Ascending aorta (tissue), 2 donors: ENCODE measurements around the gene FAM193B. TPM values are rescaled to one million over a fixed set of nuclear protein-coding genes. Genes with fewer than 3 reads are reported as not detected.

Source experiments
- DNase-seq, 2 donors: peaks; one replicate each; pipeline ENCODE4 v3.0.0-alpha.2; 2019; ENCODE audit warnings: low spot score in 2 of 2
- H3K27ac ChIP-seq, 2 donors: fragments of 200-600 bp; sonication (generic); one replicate each; pipeline ENCODE4 v1.5.1; 2016 to 2017; ENCODE audit warnings: mild to moderate bottlenecking in 1 of 2
- H3K27me3 ChIP-seq: fragments of 200-600 bp; sonication (generic); one replicate; pipeline ENCODE4 v1.5.1; 2017
- H3K36me3 ChIP-seq, 2 donors: fragments of 200-600 bp; sonication (generic); one replicate each; pipeline ENCODE4 v1.5.1; 2016
- H3K4me1 ChIP-seq, 2 donors: fragments of 200-600 bp; sonication (generic); one replicate each; pipeline ENCODE4 v1.5.1; 2016 to 2017; ENCODE audit warnings: mild to moderate bottlenecking in 1 of 2
- H3K4me3 ChIP-seq, 2 donors: fragments of 200-600 bp; sonication (generic); one replicate each; pipeline ENCODE4 v1.5.1; 2016 to 2017; ENCODE audit warnings: mild to moderate bottlenecking in 1 of 2
- H3K9me3 ChIP-seq, 2 donors: fragments of 200-600 bp; sonication (generic); one replicate each; pipeline ENCODE4 v1.5.1; 2016
- CTCF ChIP-seq, 3 experiments: fragments of 200-600 bp in 2 of 3; fragments of 450-650 bp in 1 of 3; sonication (generic) in 2 of 3; IDR thresholded peaks; one replicate each; pipeline ENCODE4 v1.5.1; 2016 to 2019; ENCODE audit warnings: antibody characterized with exemption in 3 of 3, mild to moderate bottlenecking in 1 of 3, moderate library complexity in 1 of 3
- intact Hi-C: fragments of 100-400 bp; cut with DNase I; formaldehyde crosslinking; loops from one replicate; pipeline ENCODE4 v1.15.1; 2023
- total RNA-seq: library from RNA; depleted of rRNA; stranded (reverse); fragments of >200 nt; gene quantifications from one replicate; pipeline ENCODE4 v1.1.0, GENCODE V29; 2016

Gene FAM193B
- total RNA-seq, 1 donor from 2014 or later = 116 TPM

- intact Hi-C loops = loop anchor here (5.0 to 10.0 kb wide), 3 partner anchors 81 to 954 kb away; partner anchors contain the start of genes DDX41 and NHP2
- Histone ChIP-seq H3K4me3 (no peak overlapping the region), H3K9me3 (no peaks in the 10 kb centered on the region), H3K27ac (no peak overlapping the region), H3K4me1 (peaks cover 14 to 24% of the 10 kb centered on the region in 2 donors), H3K36me3 (peaks cover 34 to 35% of the 10 kb centered on the region in 2 donors), H3K27me3 (no peaks in the 10 kb centered on the region)
- TF ChIP-seq CTCF (IDR thresholded peaks at IDR 0.05) = no peak
- no peak for DNase-seq
Measured at GRCh38 chr5:177595991-177596774, 41.8 kb upstream of the FAM193B start.

GRCh38 chr5:177595026-177595585, 40.7 kb upstream of the FAM193B start:
- no peak for TF ChIP-seq CTCF (IDR thresholded peaks at IDR 0.05)
- DNase-seq = peak in 1 of 2 donors; percentile 42
- Histone ChIP-seq H3K27ac (no peak overlapping the region), H3K9me3 (no peaks in the 10 kb centered on the region), H3K4me3 (no peak overlapping the region), H3K36me3 (peaks cover 34 to 35% of the 10 kb centered on the region in 2 donors), H3K4me1 (peaks cover 7 to 18% of the 10 kb centered on the region in 2 donors), H3K27me3 (no peaks in the 10 kb centered on the region)
- intact Hi-C loops = loop anchor here (5.0 to 10.0 kb wide), 3 partner anchors 80 to 953 kb away; partner anchors contain the start of genes DDX41 and NHP2

GRCh38 chr5:177594071-177594470, 39.7 kb upstream of the FAM193B start:
- Histone ChIP-seq H3K9me3 (no peaks in the 10 kb centered on the region), H3K36me3 (peaks cover 34 to 35% of the 10 kb centered on the region in 2 donors), H3K27ac (no peak overlapping the region), H3K27me3 (no peaks in the 10 kb centered on the region), H3K4me3 (no peak overlapping the region), H3K4me1 (peaks cover 7 to 15% of the 10 kb centered on the region in 2 donors)
- intact Hi-C loops = loop anchor here (10.0 kb wide), 2 partner anchors 79 to 561 kb away; partner anchors contain the start of genes DDX41 and NHP2
- peak in 1 of 2 donors; percentile 55 for DNase-seq
- no peak for TF ChIP-seq CTCF (IDR thresholded peaks at IDR 0.05)

- H3K27ac ChIP-seq = no peak overlapping the region
- no peak for TF ChIP-seq CTCF (IDR thresholded peaks at IDR 0.05)
- H3K9me3 ChIP-seq = no peaks in the 10 kb centered on the region
- no peaks in the 10 kb centered on the region for H3K27me3 ChIP-seq
- intact Hi-C loops = loop anchor here (2.0 to 10.0 kb wide), 3 partner anchors 39 to 561 kb away; partner anchors contain the start of genes DDX41, FAM193B and NHP2
- H3K4me1 ChIP-seq = peaks cover 7 to 15% of the 10 kb centered on the region in 2 donors
- H3K4me3 ChIP-seq = peak overlapping the region in 1 of 2 donors; percentile 79
- H3K36me3 ChIP-seq = peaks cover 34 to 35% of the 10 kb centered on the region in 2 donors
- DNase-seq = peak in 1 of 2 donors; percentile 46
Measured at GRCh38 chr5:177593511-177593910, 39.1 kb upstream of the FAM193B start.

GRCh38 chr5:177592905-177593304, 38.5 kb upstream of the FAM193B start:
- Histone ChIP-seq H3K4me3 (peak overlapping the region; percentile 79 to 87), H3K27me3 (no peaks in the 10 kb centered on the region), H3K4me1 (peaks cover 7 to 15% of the 10 kb centered on the region in 2 donors), H3K9me3 (no peaks in the 10 kb centered on the region), H3K27ac (peak overlapping the region in 1 of 2 donors; percentile 70), H3K36me3 (peaks cover 34 to 35% of the 10 kb centered on the region in 2 donors)
- DNase-seq = peak in 1 of 2 donors; percentile 34
- TF ChIP-seq CTCF (IDR thresholded peaks at IDR 0.05) = no peak
- intact Hi-C loops = loop anchor here (2.0 to 10.0 kb wide), 3 partner anchors 38 to 562 kb away; partner anchors contain the start of genes DDX41, FAM193B and NHP2
